ENCODE data around the gene PRF1. TPM values are rescaled to one million over a fixed set of nuclear protein-coding genes. Genes with fewer than 3 reads are reported as not detected.
"Not testable (repeated sequence)": the region's sequence is repeated elsewhere in the genome, so short reads cannot be mapped to it uniquely, and the experiment has no call there.

Gene PRF1
- total RNA-seq (2014; rRNA removed; shearing (Covaris generic)), result not detected in 2 replicates

GRCh38 chr10:70602665-70603448 is at the start of gene PRF1:
PRF1 (minus strand) TSS chr10:70602741; CDS start chr10:70600902, 1,839 bp downstream.
- DNase-seq, result no peak
- H3K27me3 ChIP-seq (ENCODE audit: control insufficient read depth, insufficient read depth, low read length), result no peaks in the 10 kb centered on the region
- no peak within 1 kb of the TSS for H3K4me3 ChIP-seq (ENCODE audit: insufficient read depth, low read depth, low read length)
- H3K36me3 ChIP-seq (replicated peaks; ENCODE audit: control insufficient read depth, insufficient read depth, low read length), result no peaks in the 10 kb centered on the region

- H3K36me3 ChIP-seq (replicated peaks; ENCODE audit: control insufficient read depth, insufficient read depth, low read length), result no peaks in the 10 kb centered on the region
- H3K4me3 ChIP-seq (ENCODE audit: insufficient read depth, low read depth, low read length), result no peak overlapping the region
- no peaks in the 10 kb centered on the region for H3K27me3 ChIP-seq (ENCODE audit: control insufficient read depth, insufficient read depth, low read length)
- DNase-seq, result no peak
Measured at GRCh38 chr10:70651661-70652060, 49.1 kb upstream of the PRF1 start.

GRCh38 chr10:70650718-70651117 is 48.2 kb upstream of the PRF1 start:
- Histone ChIP-seq H3K4me3 (ENCODE audit: insufficient read depth, low read depth, low read length) (no peak overlapping the region), H3K27me3 (ENCODE audit: control insufficient read depth, insufficient read depth, low read length) (no peaks in the 10 kb centered on the region), H3K36me3 (replicated peaks; ENCODE audit: control insufficient read depth, insufficient read depth, low read length) (no peaks in the 10 kb centered on the region)
- DNase-seq, result no peak

- no peak for DNase-seq
- H3K27me3 ChIP-seq (ENCODE audit: control insufficient read depth, insufficient read depth, low read length), result no peaks in the 10 kb centered on the region
- no peaks in the 10 kb centered on the region for H3K36me3 ChIP-seq (replicated peaks; ENCODE audit: control insufficient read depth, insufficient read depth, low read length)
- no peak overlapping the region for H3K4me3 ChIP-seq (ENCODE audit: insufficient read depth, low read depth, low read length)
Measured at GRCh38 chr10:70650104-70650503, 47.6 kb upstream of the PRF1 start.

GRCh38 chr10:70649526-70649925 is 47.0 kb upstream of the PRF1 start:
- no peak for DNase-seq
- H3K36me3 ChIP-seq (replicated peaks; ENCODE audit: control insufficient read depth, insufficient read depth, low read length), result no peaks in the 10 kb centered on the region

GRCh38 chr10:70648427-70648826 is 45.9 kb upstream of the PRF1 start:
- H3K4me3 ChIP-seq (ENCODE audit: insufficient read depth, low read depth, low read length), result no peak overlapping the region
- H3K36me3 ChIP-seq (replicated peaks; ENCODE audit: control insufficient read depth, insufficient read depth, low read length), result no peaks in the 10 kb centered on the region
- no peaks in the 10 kb centered on the region for H3K27me3 ChIP-seq (ENCODE audit: control insufficient read depth, insufficient read depth, low read length)
- DNase-seq, result no peak

More at GRCh38 chr10:70649526-70649925, 47.0 kb upstream of the PRF1 start:
- Histone ChIP-seq H3K27me3 (ENCODE audit: control insufficient read depth, insufficient read depth, low read length) (no peaks in the 10 kb centered on the region), H3K4me3 (ENCODE audit: insufficient read depth, low read depth, low read length) (no peak overlapping the region)

GRCh38 chr10:70647086-70647485 is 44.5 kb upstream of the PRF1 start:
- no peak overlapping the region for H3K4me3 ChIP-seq (ENCODE audit: insufficient read depth, low read depth, low read length)
- no peaks in the 10 kb centered on the region for H3K36me3 ChIP-seq (replicated peaks; ENCODE audit: control insufficient read depth, insufficient read depth, low read length)
- no peak for DNase-seq
- no peaks in the 10 kb centered on the region for H3K27me3 ChIP-seq (ENCODE audit: control insufficient read depth, insufficient read depth, low read length)

- H3K36me3 ChIP-seq (replicated peaks; ENCODE audit: control insufficient read depth, insufficient read depth, low read length); H3K4me3 ChIP-seq (ENCODE audit: insufficient read depth, low read depth, low read length); H3K27me3 ChIP-seq (ENCODE audit: control insufficient read depth, insufficient read depth, low read length); DNase-seq: not testable (repeated sequence)
Measured at GRCh38 chr10:70644959-70645358, 42.4 kb upstream of the PRF1 start.

- DNase-seq; H3K4me3 ChIP-seq (ENCODE audit: insufficient read depth, low read depth, low read length); H3K27me3 ChIP-seq (ENCODE audit: control insufficient read depth, insufficient read depth, low read length); H3K36me3 ChIP-seq (replicated peaks; ENCODE audit: control insufficient read depth, insufficient read depth, low read length): not testable (repeated sequence)
Measured at GRCh38 chr10:70643272-70643671, 40.7 kb upstream of the PRF1 start.

- not testable (repeated sequence) for DNase-seq; H3K4me3 ChIP-seq (ENCODE audit: insufficient read depth, low read depth, low read length); H3K36me3 ChIP-seq (replicated peaks; ENCODE audit: control insufficient read depth, insufficient read depth, low read length); H3K27me3 ChIP-seq (ENCODE audit: control insufficient read depth, insufficient read depth, low read length)
Measured at GRCh38 chr10:70639640-70640383, 37.3 kb upstream of the PRF1 start.

GRCh38 chr10:70634515-70634914 is 32.0 kb upstream of the PRF1 start:
- not testable (repeated sequence) for H3K4me3 ChIP-seq (ENCODE audit: insufficient read depth, low read depth, low read length); H3K27me3 ChIP-seq (ENCODE audit: control insufficient read depth, insufficient read depth, low read length); DNase-seq; H3K36me3 ChIP-seq (replicated peaks; ENCODE audit: control insufficient read depth, insufficient read depth, low read length)

- DNase-seq, result peak; percentile 72
- H3K27me3 ChIP-seq (ENCODE audit: control insufficient read depth, insufficient read depth, low read length), result no peaks in the 10 kb centered on the region
- H3K36me3 ChIP-seq (replicated peaks; ENCODE audit: control insufficient read depth, insufficient read depth, low read length), result no peaks in the 10 kb centered on the region
- H3K4me3 ChIP-seq (ENCODE audit: insufficient read depth, low read depth, low read length), result no peak overlapping the region
Measured at GRCh38 chr10:70634011-70634410, 31.5 kb upstream of the PRF1 start.

- H3K4me3 ChIP-seq (ENCODE audit: insufficient read depth, low read depth, low read length); DNase-seq; H3K27me3 ChIP-seq (ENCODE audit: control insufficient read depth, insufficient read depth, low read length); H3K36me3 ChIP-seq (replicated peaks; ENCODE audit: control insufficient read depth, insufficient read depth, low read length): not testable (repeated sequence)
Measured at GRCh38 chr10:70631735-70632134, 29.2 kb upstream of the PRF1 start.

- no peaks in the 10 kb centered on the region for H3K27me3 ChIP-seq (ENCODE audit: control insufficient read depth, insufficient read depth, low read length)
- H3K36me3 ChIP-seq (replicated peaks; ENCODE audit: control insufficient read depth, insufficient read depth, low read length), result no peaks in the 10 kb centered on the region
- no peak overlapping the region for H3K4me3 ChIP-seq (ENCODE audit: insufficient read depth, low read depth, low read length)
Measured at GRCh38 chr10:70629338-70629737, 26.8 kb upstream of the PRF1 start.

GRCh38 chr10:70626056-70626455 is 23.5 kb upstream of the PRF1 start:
- H3K36me3 ChIP-seq (replicated peaks; ENCODE audit: control insufficient read depth, insufficient read depth, low read length), result no peaks in the 10 kb centered on the region
- H3K4me3 ChIP-seq (ENCODE audit: insufficient read depth, low read depth, low read length), result no peak overlapping the region
- no peaks in the 10 kb centered on the region for H3K27me3 ChIP-seq (ENCODE audit: control insufficient read depth, insufficient read depth, low read length)
- DNase-seq, result no peak

More at GRCh38 chr10:70629338-70629737, 26.8 kb upstream of the PRF1 start:
- no peak for DNase-seq
